Sigmoid colon (tissue), 3 donors: Measurements from ENCODE around the gene WDR6.

Experiments
- POLR2A ChIP-seq, 2 donors: fragments of 450-650 bp; IDR thresholded peaks; one replicate each; pipeline ENCODE4 v1.6.1; 2016; ENCODE audit warnings: antibody characterized with exemption in 2 of 2, mild to moderate bottlenecking in 2 of 2, moderate library complexity in 2 of 2
- TF ChIP-seq, protein P1 (sequence below), 4 experiments: fragments of 450-650 bp in 3 of 4; fragments of 200-600 bp in 1 of 4; IDR thresholded peaks; one replicate each; pipeline ENCODE4 v1.5.1; 2016 to 2019; ENCODE audit warnings: antibody characterized with exemption in 4 of 4, mild to moderate bottlenecking in 3 of 4, moderate library complexity in 2 of 4

DNA sequence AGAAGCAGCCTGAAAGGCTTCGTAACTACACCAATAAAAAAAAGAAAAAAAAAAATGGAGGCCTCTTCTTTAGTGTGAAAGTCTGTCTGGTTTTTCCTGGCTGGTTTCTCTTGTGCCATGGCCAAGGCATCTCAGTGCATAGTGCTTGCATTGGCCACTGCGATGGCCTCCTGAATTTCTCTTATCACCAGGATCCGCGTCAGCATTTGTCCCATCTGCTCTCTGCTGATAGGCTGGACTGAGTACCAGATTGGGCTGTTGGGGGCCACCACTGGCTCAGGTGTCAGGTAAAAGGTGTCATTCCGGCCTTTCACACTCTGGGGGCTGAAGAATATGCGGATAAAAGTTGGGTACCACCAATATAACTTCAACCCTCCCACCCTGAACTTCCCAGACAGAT is 23.1 kb downstream of the WDR6 start:
- no peak for TF ChIP-seq POLR2A (IDR thresholded peaks at IDR 0.05)
- TF ChIP-seq, protein P1, sequence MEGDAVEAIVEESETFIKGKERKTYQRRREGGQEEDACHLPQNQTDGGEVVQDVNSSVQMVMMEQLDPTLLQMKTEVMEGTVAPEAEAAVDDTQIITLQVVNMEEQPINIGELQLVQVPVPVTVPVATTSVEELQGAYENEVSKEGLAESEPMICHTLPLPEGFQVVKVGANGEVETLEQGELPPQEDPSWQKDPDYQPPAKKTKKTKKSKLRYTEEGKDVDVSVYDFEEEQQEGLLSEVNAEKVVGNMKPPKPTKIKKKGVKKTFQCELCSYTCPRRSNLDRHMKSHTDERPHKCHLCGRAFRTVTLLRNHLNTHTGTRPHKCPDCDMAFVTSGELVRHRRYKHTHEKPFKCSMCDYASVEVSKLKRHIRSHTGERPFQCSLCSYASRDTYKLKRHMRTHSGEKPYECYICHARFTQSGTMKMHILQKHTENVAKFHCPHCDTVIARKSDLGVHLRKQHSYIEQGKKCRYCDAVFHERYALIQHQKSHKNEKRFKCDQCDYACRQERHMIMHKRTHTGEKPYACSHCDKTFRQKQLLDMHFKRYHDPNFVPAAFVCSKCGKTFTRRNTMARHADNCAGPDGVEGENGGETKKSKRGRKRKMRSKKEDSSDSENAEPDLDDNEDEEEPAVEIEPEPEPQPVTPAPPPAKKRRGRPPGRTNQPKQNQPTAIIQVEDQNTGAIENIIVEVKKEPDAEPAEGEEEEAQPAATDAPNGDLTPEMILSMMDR (IDR thresholded peaks at IDR 0.05): no peak
